Measurements from ENCODE around the gene SNAP29.
A peak's percentile ranks its signal among the peaks of the same experiment; 100 is the strongest.

GRCh38 chr22:20857838-20858614 is 781 bp upstream of the SNAP29 start:
- TF ChIP-seq GABPA (IDR thresholded peaks at IDR 0.05 in 1 of 2, conservative IDR thresholded peaks at IDR 0.05 in 1 of 2): no peak
- TF ChIP-seq CTCF (IDR thresholded peaks at IDR 0.05; ENCODE audit: low read depth, low read length, missing input control): no peak
- TF ChIP-seq YY1 (IDR thresholded peaks at IDR 0.05): no peak
- TF ChIP-seq SP1 (IDR thresholded peaks at IDR 0.05): no peak
- no peak for TF ChIP-seq TAF1 (conservative IDR thresholded peaks at IDR 0.05)
- no peak for TF ChIP-seq ZBTB33 (IDR thresholded peaks at IDR 0.05)
- TF ChIP-seq MAX (IDR thresholded peaks at IDR 0.05): no peak
- no peak for TF ChIP-seq RXRA (IDR thresholded peaks at IDR 0.05)
- TF ChIP-seq FOXA1 (IDR thresholded peaks at IDR 0.05): no peak
- peak in 1 of 2 donors; percentile 3 for TF ChIP-seq RAD21 (IDR thresholded peaks at IDR 0.05)

Data from liver (tissue), 3 donors.